GM19468 (cell line): ENCODE data around the gene PIGS.
A peak's percentile ranks its signal among the peaks of the same experiment; 100 is the strongest.
"Not testable (repeated sequence)": the region's sequence is repeated elsewhere in the genome, so short reads cannot be mapped to it uniquely, and the experiment has no call there.

Experiments
- ATAC-seq: cut with Tn5 transposase; IDR thresholded peaks from one replicate; pipeline ENCODE4 v1.9.1; 2021; ENCODE audit warnings: mild to moderate bottlenecking, moderate library complexity, moderate number of reproducible peaks; ENCODE audit not compliant: unreplicated experiment; ENCODE audit errors: extremely low read depth

Gene PIGS

GRCh38 chr17:28580959-28581358, 9.6 kb upstream of the PIGS start:
- no peak for ATAC-seq

- no peak for ATAC-seq
Measured at GRCh38 chr17:28579526-28579925, 8.2 kb upstream of the PIGS start.

GRCh38 chr17:28578246-28579195, 7.2 kb upstream of the PIGS start:
- no peak for ATAC-seq

- ATAC-seq, result no peak
Measured at GRCh38 chr17:28577466-28577824, 6.1 kb upstream of the PIGS start.

GRCh38 chr17:28576758-28577465, 5.6 kb upstream of the PIGS start, which contains the start of gene ALDOC:
TSS of gene ALDOC (minus strand) at chr17:28576895. CDS start at chr17:28575532, 1,363 bp downstream.
- ATAC-seq, result peak; percentile 64

GRCh38 chr17:28576016-28576415, 4.7 kb upstream of the PIGS start:
- ATAC-seq, result not testable (repeated sequence)

GRCh38 chr17:28575126-28575795, 3.9 kb upstream of the PIGS start:
- no peak for ATAC-seq

GRCh38 chr17:28574526-28574925, 3.2 kb upstream of the PIGS start:
- ATAC-seq, result no peak

- no peak for ATAC-seq
Measured at GRCh38 chr17:28573966-28574480, 2.7 kb upstream of the PIGS start.

- ATAC-seq, result no peak
Measured at GRCh38 chr17:28573521-28573920, 2.2 kb upstream of the PIGS start.

GRCh38 chr17:28573040-28573380, 1.7 kb upstream of the PIGS start:
- no peak for ATAC-seq

GRCh38 chr17:28572259-28573039, 1.1 kb upstream of the PIGS start:
- ATAC-seq, result no peak

- no peak for ATAC-seq
Measured at GRCh38 chr17:28570716-28571360, 486 bp downstream of the PIGS start.

- no peak for ATAC-seq
Measured at GRCh38 chr17:28569446-28569845, 1.9 kb downstream of the PIGS start.

GRCh38 chr17:28567604-28568003, 3.7 kb downstream of the PIGS start:
- ATAC-seq, result no peak

- no peak for ATAC-seq
Measured at GRCh38 chr17:28563475-28563874, 7.8 kb downstream of the PIGS start.

- ATAC-seq, result no peak
Measured at GRCh38 chr17:28555022-28555421, 16.3 kb downstream of the PIGS start.

GRCh38 chr17:28554565-28554964, 16.8 kb downstream of the PIGS start:
- ATAC-seq, result no peak

- no peak for ATAC-seq
Measured at GRCh38 chr17:28553000-28553505, 18.3 kb downstream of the PIGS start.
